A673 (cell line): ENCODE results near the gene SRP54. TPM values are rescaled to one million over a fixed set of nuclear protein-coding genes. Genes with fewer than 3 reads are reported as not detected.

Experiments
- BruUV-seq: library from RNA; stranded (reverse); fragments of 400-500 nt; replicated peaks from 2 replicates; lab custom pipeline; 2021; lab: Mats Ljungman, UMichigan
- CTCF ChIA-PET: fragments of 300-600 bp; sonication (Branson Sonifier 250); formaldehyde crosslinking; loops from one replicate; lab custom pipeline; 2022; ENCODE audit warnings: antibody characterized with exemption; lab: Charles Lee
- POLR2A ChIA-PET: fragments of 300-600 bp; sonication (Branson Sonifier 250); formaldehyde crosslinking; loops from one replicate; lab custom pipeline; 2022; ENCODE audit warnings: antibody characterized with exemption; ENCODE audit not compliant: low non-redundant PET; lab: Charles Lee
- DNase-seq: peaks from one replicate; pipeline ENCODE4 v3.0.0-alpha.2; 2015; ENCODE audit warnings: low spot score
- H3K27ac ChIP-seq: fragments of 200-600 bp; sonication (generic); 2 replicates; pipeline ENCODE4 v1.5.1; 2016; ENCODE audit warnings: mixed run types, low read depth, mild to moderate bottlenecking, mixed read lengths, antibody characterized with exemption, low read length; ENCODE audit not compliant: poor library complexity, severe bottlenecking
- H3K27me3 ChIP-seq: fragments of 200-600 bp; sonication (generic); replicated peaks from 2 replicates; pipeline ENCODE4 v1.6.1; 2017; ENCODE audit warnings: mixed run types, low read depth, mild to moderate bottlenecking, mixed read lengths, antibody characterized with exemption, low read length; ENCODE audit not compliant: insufficient read depth, poor library complexity
- H3K36me3 ChIP-seq: fragments of 200-600 bp; sonication (generic); 2 replicates; pipeline ENCODE4 v1.6.1; 2016; ENCODE audit warnings: mixed run types, mild to moderate bottlenecking, mixed read lengths, antibody characterized with exemption, low read length; ENCODE audit not compliant: insufficient read depth, poor library complexity, severe bottlenecking
- H3K4me1 ChIP-seq: fragments of 200-600 bp; sonication (generic); 2 replicates; pipeline ENCODE4 v1.6.1; 2017; ENCODE audit warnings: mixed run types, mild to moderate bottlenecking, mixed read lengths, antibody characterized with exemption, low read length; ENCODE audit not compliant: insufficient read depth, poor library complexity, severe bottlenecking
- H3K4me3 ChIP-seq: fragments of 200-600 bp; sonication (generic); 2 replicates; pipeline ENCODE4 v1.5.1; 2016; ENCODE audit warnings: low read depth, mixed run types, mild to moderate bottlenecking, mixed read lengths, low read length; ENCODE audit not compliant: poor library complexity, severe bottlenecking
- H3K9me3 ChIP-seq: fragments of 200-600 bp; sonication (generic); 2 replicates; pipeline ENCODE4 v1.6.1; 2016; ENCODE audit warnings: mixed run types, low read depth, mild to moderate bottlenecking, mixed read lengths, antibody characterized with exemption, low read length; ENCODE audit not compliant: poor library complexity, severe bottlenecking
- CTCF ChIP-seq: fragments of 300-800, 200-600 bp; sonication (generic); conservative IDR thresholded peaks from 2 replicates; pipeline ENCODE4 v1.5.1; 2017; ENCODE audit warnings: low read depth, mild to moderate bottlenecking, antibody characterized with exemption, low read length, moderate library complexity, mixed read lengths
- EZH2 ChIP-seq: fragments of 200-600 bp; sonication (generic); IDR thresholded peaks from 2 replicates; pipeline ENCODE4 v1.6.1; 2017; ENCODE audit warnings: borderline replicate concordance, low read depth, mild to moderate bottlenecking, mixed read lengths, antibody characterized with exemption, low read length; ENCODE audit not compliant: poor library complexity, severe bottlenecking
- intact Hi-C: fragments of 100-400 bp; cut with micrococcal nuclease; formaldehyde crosslinking; loops from one replicate; pipeline ENCODE4 v1.10.0; 2022; ENCODE audit not compliant: unreplicated experiment
- total RNA-seq: library from RNA; stranded (reverse); gene quantifications from 2 replicates; pipeline ENCODE4 v1.2.3, GENCODE V29; 2021

SRP54 gene
- total RNA-seq, 1 experiment from 2014 or later = 60.2 TPM

GRCh38 chr14:35072226-35072625, 89.4 kb downstream of the SRP54 start:
- BruUV-seq = no TSS peak
- intact Hi-C loops = no loop called here
- Histone ChIP-seq H3K27ac (no peak overlapping the region), H3K27me3 (no peaks in the 10 kb centered on the region), H3K4me3 (no peak overlapping the region), H3K36me3 (peaks cover 6% of the 10 kb centered on the region), H3K4me1 (no peaks in the 10 kb centered on the region), H3K9me3 (no peaks in the 10 kb centered on the region)
- POLR2A ChIA-PET = no interaction called here
- no peak for DNase-seq
- TF ChIP-seq EZH2 = no peak
- no peak for TF ChIP-seq CTCF
- CTCF ChIA-PET = no interaction called here

- no TSS peak for BruUV-seq
- ChIA-PET CTCF (no interaction called here), POLR2A (no interaction called here)
- H3K27me3 ChIP-seq = no peaks in the 10 kb centered on the region
- H3K4me1 ChIP-seq = no peaks in the 10 kb centered on the region
- H3K36me3 ChIP-seq = peaks cover 4% of the 10 kb centered on the region
- H3K27ac ChIP-seq = no peak overlapping the region
- TF ChIP-seq CTCF = no peak
- no peak for TF ChIP-seq EZH2
- H3K4me3 ChIP-seq = no peak overlapping the region
- DNase-seq = no peak
- intact Hi-C loops = no loop called here
- no peaks in the 10 kb centered on the region for H3K9me3 ChIP-seq
Measured at GRCh38 chr14:35073486-35073885, 90.7 kb downstream of the SRP54 start.

- Histone ChIP-seq H3K36me3 (peaks cover 6% of the 10 kb centered on the region), H3K27me3 (no peaks in the 10 kb centered on the region), H3K27ac (no peak overlapping the region), H3K4me3 (no peak overlapping the region), H3K4me1 (no peaks in the 10 kb centered on the region), H3K9me3 (no peaks in the 10 kb centered on the region)
- ChIA-PET POLR2A (no interaction called here), CTCF (no interaction called here)
- no peak for TF ChIP-seq CTCF
- TF ChIP-seq EZH2 = no peak
- intact Hi-C loops = no loop called here
- DNase-seq = no peak
- BruUV-seq = no TSS peak
Measured at GRCh38 chr14:35078082-35078481, 95.3 kb downstream of the SRP54 start.

Other genes starting within 250 kb of the SRP54 start
- 70.3 and 71.5 TPM in 2 replicates for gene BAZ1A, start 107.6 kb upstream of the SRP54 start, total RNA-seq
- 52.9 and 59.2 TPM in 2 replicates for gene FAM177A1, start 63.3 kb downstream of the SRP54 start, total RNA-seq
- 50.5 and 56.2 TPM in 2 replicates for gene PPP2R3C, start 139.0 kb downstream of the SRP54 start, total RNA-seq
- gene PRORP, start 139.6 kb downstream of the SRP54 start, total RNA-seq = 41.5 and 46.5 TPM in 2 replicates